Nephron progenitor cell (in vitro differentiated cells): ENCODE data around the gene WWOX.

Experiments used
- DNase-seq: peaks from one replicate; pipeline ENCODE4 v3.0.0; 2021
- H3K27ac Mint-ChIP-seq: 2 replicates; pipeline ENCODE4 v1.8.0; 2021; ENCODE audit warnings: mild to moderate bottlenecking, moderate library complexity, mixed read lengths
- H3K27me3 Mint-ChIP-seq: 2 replicates; pipeline ENCODE4 v1.8.0; 2021; ENCODE audit warnings: mild to moderate bottlenecking, low read depth, mixed read lengths; ENCODE audit not compliant: poor library complexity
- H3K36me3 Mint-ChIP-seq: 2 replicates; pipeline ENCODE4 v1.8.0; 2021; ENCODE audit warnings: low read depth, mixed read lengths
- H3K4me1 Mint-ChIP-seq: 2 replicates; pipeline ENCODE4 v1.8.0; 2021; ENCODE audit warnings: mixed read lengths
- H3K4me3 Mint-ChIP-seq: 2 replicates; pipeline ENCODE4 v1.8.0; 2021; ENCODE audit warnings: mild to moderate bottlenecking, moderate library complexity, mixed read lengths
- H3K9me3 Mint-ChIP-seq: 2 replicates; pipeline ENCODE4 v1.8.0; 2021; ENCODE audit warnings: mild to moderate bottlenecking, moderate library complexity, mixed read lengths
- CTCF ChIP-seq: fragments of 200-600 bp; sonication (generic); IDR thresholded peaks from 2 replicates; pipeline ENCODE4 v1.5.0; 2021; ENCODE audit warnings: antibody characterized with exemption

Gene WWOX

GRCh38 chr16:78098595-78099270, 721 bp upstream of the WWOX start:
- H3K4me1 Mint-ChIP-seq: peaks cover 39% of the 10 kb centered on the region
- H3K9me3 Mint-ChIP-seq: peaks cover 10% of the 10 kb centered on the region
- peak overlapping the region; percentile 64 for H3K27ac Mint-ChIP-seq
- H3K27me3 Mint-ChIP-seq: peaks cover 4% of the 10 kb centered on the region
- TF ChIP-seq CTCF: no peak
- H3K36me3 Mint-ChIP-seq: peaks cover 6% of the 10 kb centered on the region
- no peak for DNase-seq
- peak overlapping the region; percentile 89 for H3K4me3 Mint-ChIP-seq

- Mint-ChIP-seq H3K4me1 (peaks cover 44% of the 10 kb centered on the region), H3K36me3 (peaks cover 6% of the 10 kb centered on the region), H3K27ac (no peak overlapping the region), H3K27me3 (peaks cover 6% of the 10 kb centered on the region), H3K9me3 (peaks cover 6% of the 10 kb centered on the region), H3K4me3 (peak overlapping the region; percentile 89)
- peak; percentile 95 for TF ChIP-seq CTCF
- no peak for DNase-seq
Observed at GRCh38 chr16:78100112-78100467, 636 bp downstream of the WWOX start.

GRCh38 chr16:78102122-78102660, 2.7 kb downstream of the WWOX start:
- TF ChIP-seq CTCF: no peak
- H3K36me3 Mint-ChIP-seq: peaks cover 6% of the 10 kb centered on the region
- no peak for DNase-seq
- H3K27me3 Mint-ChIP-seq: peaks cover 3% of the 10 kb centered on the region
- H3K4me3 Mint-ChIP-seq: peak overlapping the region; percentile 67
- no peak overlapping the region for H3K27ac Mint-ChIP-seq
- peaks cover 56% of the 10 kb centered on the region for H3K4me1 Mint-ChIP-seq
- no peaks in the 10 kb centered on the region for H3K9me3 Mint-ChIP-seq

GRCh38 chr16:78102865-78103264, 3.4 kb downstream of the WWOX start:
- H3K4me1 Mint-ChIP-seq: peaks cover 58% of the 10 kb centered on the region
- peaks cover 6% of the 10 kb centered on the region for H3K36me3 Mint-ChIP-seq
- no peak for DNase-seq
- no peaks in the 10 kb centered on the region for H3K9me3 Mint-ChIP-seq
- peaks cover 3% of the 10 kb centered on the region for H3K27me3 Mint-ChIP-seq
- no peak for TF ChIP-seq CTCF
- no peak overlapping the region for H3K4me3 Mint-ChIP-seq
- H3K27ac Mint-ChIP-seq: no peak overlapping the region

GRCh38 chr16:78105517-78105916, 6.1 kb downstream of the WWOX start:
- Mint-ChIP-seq H3K27ac (no peak overlapping the region), H3K4me3 (no peak overlapping the region), H3K9me3 (no peaks in the 10 kb centered on the region), H3K36me3 (peaks cover 31% of the 10 kb centered on the region), H3K27me3 (peaks cover 3% of the 10 kb centered on the region), H3K4me1 (peaks cover 46% of the 10 kb centered on the region)
- no peak for DNase-seq
- no peak for TF ChIP-seq CTCF

- DNase-seq: no peak
- no peak for TF ChIP-seq CTCF
- H3K27me3 Mint-ChIP-seq: peaks cover 3% of the 10 kb centered on the region
- peaks cover 43% of the 10 kb centered on the region for H3K4me1 Mint-ChIP-seq
- no peak overlapping the region for H3K27ac Mint-ChIP-seq
- peaks cover 37% of the 10 kb centered on the region for H3K36me3 Mint-ChIP-seq
- H3K9me3 Mint-ChIP-seq: no peaks in the 10 kb centered on the region
- no peak overlapping the region for H3K4me3 Mint-ChIP-seq
Observed at GRCh38 chr16:78106686-78107085, 7.2 kb downstream of the WWOX start.
